Gastroesophageal sphincter (tissue), 4 donors: ENCODE data around the gene CTIF. TPM values are rescaled to one million over a fixed set of nuclear protein-coding genes. Genes with fewer than 3 reads are reported as not detected.
"Not testable (repeated sequence)": the region's sequence is repeated elsewhere in the genome, so short reads cannot be mapped to it uniquely, and the experiment has no call there.

ENCODE experiments used
- ATAC-seq: fragments of 150-250 bp; one replicate; pipeline ENCODE4 v1.9.1; 2016; ENCODE audit warnings: mild to moderate bottlenecking, moderate library complexity
- H3K27ac ChIP-seq, 4 donors: fragments of 200-600 bp; sonication (generic) in 3 of 4; 1 replicate in 3 of 4; 2 replicates in 1 of 4; pipeline ENCODE4 v1.5.1; 2016 to 2019
- H3K27me3 ChIP-seq: fragments of 200-600 bp; sonication (generic); one replicate; pipeline ENCODE4 v1.5.1; 2019
- H3K36me3 ChIP-seq, 2 donors: fragments of 200-600 bp; sonication (generic); one replicate each; pipeline ENCODE4 v1.5.1; 2019; ENCODE audit warnings: control low read depth in 1 of 2
- H3K4me1 ChIP-seq, 3 donors: fragments of 200-600 bp; sonication (generic); 1 replicate in 2 of 3; 2 replicates in 1 of 3; pipeline ENCODE4 v1.5.1; 2016 to 2019; ENCODE audit warnings: control low read depth in 2 of 3
- H3K4me3 ChIP-seq, 2 donors: fragments of 200-600 bp; sonication (generic); one replicate each; pipeline ENCODE4 v1.5.1; 2019; ENCODE audit warnings: mild to moderate bottlenecking in 1 of 2, moderate library complexity in 1 of 2
- H3K9me3 ChIP-seq, 3 donors: fragments of 200-600 bp; sonication (generic); one replicate each; pipeline ENCODE4 v1.5.1; 2017 to 2019; ENCODE audit warnings: control low read depth in 2 of 3
- EP300 ChIP-seq: sonication (generic); formaldehyde crosslinking; IDR thresholded peaks from one replicate; pipeline ENCODE4 v1.6.1; 2017; ENCODE audit warnings: antibody characterized with exemption, mild to moderate bottlenecking
- POLR2A ChIP-seq, 2 donors: fragments of 450-650 bp; IDR thresholded peaks; one replicate each; pipeline ENCODE4 v1.6.1; 2017; ENCODE audit warnings: antibody characterized with exemption in 2 of 2, mild to moderate bottlenecking in 2 of 2, moderate library complexity in 1 of 2
- POLR2AphosphoS5 ChIP-seq: sonication (generic); formaldehyde crosslinking; IDR thresholded peaks from one replicate; pipeline ENCODE4 v1.6.1; 2017; ENCODE audit warnings: antibody characterized with exemption
- WGBS, 2 donors: methylation state at CpG; one replicate each; pipeline ENCODE4 v1.1.5; 2018; ENCODE audit warnings: low coverage in 1 of 2; 5-methylcytosine and 5-hydroxymethylcytosine counted together
- total RNA-seq, 4 donors: library from RNA; depleted of rRNA; stranded (reverse); fragments of >200 nt; gene quantifications; one replicate each; pipeline ENCODE4 v1.1.0, GENCODE V29; 2016
- TF ChIP-seq, protein P1 (sequence below), 4 experiments: fragments of 200-600 bp in 2 of 4; fragments of 450-650 bp in 2 of 4; sonication (generic) in 1 of 4; IDR thresholded peaks; one replicate each; pipeline ENCODE4 v1.5.1; 2017 to 2019; ENCODE audit warnings: antibody characterized with exemption in 4 of 4, mild to moderate bottlenecking in 2 of 4, moderate library complexity in 2 of 4

Gene CTIF
- total RNA-seq, 4 donors from 2014 or later, result 31.4 to 124 (median 78.1) TPM

GRCh38 chr18:48649231-48649630 is 110.4 kb downstream of the CTIF start:
- Histone ChIP-seq H3K4me3 (no peak overlapping the region), H3K9me3 (no peaks in the 10 kb centered on the region), H3K4me1 (peaks cover 0 to 12% (median 0%) of the 10 kb centered on the region in 3 donors), H3K36me3 (no peaks in the 10 kb centered on the region), H3K27ac (no peak overlapping the region), H3K27me3 (no peaks in the 10 kb centered on the region)
- WGBS, 2 donors, result 60% methylated on average over 3 of the region's 7 CpGs; no CpG with 5 or more reads in 1 of the 2 donors
- ATAC-seq, result no peak
- no peak for TF ChIP-seq EP300

DNA sequence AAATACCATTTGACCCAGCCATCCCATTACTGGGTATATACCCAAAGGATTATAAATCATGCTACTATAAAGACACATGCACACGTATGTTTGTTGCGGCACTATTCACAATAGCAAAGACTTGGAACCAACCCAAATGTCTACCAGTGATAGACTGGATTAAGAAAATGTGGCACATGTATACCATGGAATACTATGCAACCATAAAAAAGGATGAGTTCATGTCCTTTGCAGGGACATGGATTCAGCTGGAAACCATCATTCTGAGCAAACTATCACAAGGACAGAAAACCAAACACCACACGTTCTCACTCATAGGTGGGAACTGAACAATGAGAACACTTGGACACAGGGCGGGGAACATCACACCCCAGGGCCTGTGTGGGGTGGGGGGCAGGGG is 115.8 kb downstream of the CTIF start:
- not testable (repeated sequence) for H3K36me3 ChIP-seq, H3K9me3 ChIP-seq, H3K27ac ChIP-seq, H3K4me3 ChIP-seq, H3K27me3 ChIP-seq, ATAC-seq
- peaks cover 0 to 16% (median 7%) of the 10 kb centered on the region in 3 donors for H3K4me1 ChIP-seq
- 95% methylated on average over 4 of the region's 4 CpGs; no CpG with 5 or more reads in 1 of the 2 donors for WGBS, 2 donors

DNA sequence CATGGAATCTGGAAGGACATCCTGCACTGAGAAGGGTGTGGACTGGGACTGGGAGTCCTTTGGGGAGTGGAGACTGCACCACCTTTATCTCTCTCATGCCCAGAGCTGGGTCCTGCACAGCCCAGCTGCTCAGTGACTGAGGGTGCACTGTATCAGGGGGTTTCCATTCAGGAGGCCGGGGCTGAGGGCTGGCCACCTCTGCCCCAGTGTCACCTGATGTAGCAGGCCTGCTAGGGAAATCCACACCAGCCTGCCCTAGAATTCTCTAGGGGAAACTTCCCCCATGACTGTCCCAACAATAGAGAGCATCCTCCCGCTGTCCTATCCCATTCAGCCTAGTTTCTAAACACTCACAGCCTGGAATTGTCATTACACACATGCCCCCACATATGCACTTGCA is 116.7 kb downstream of the CTIF start:
- no peaks in the 10 kb centered on the region for H3K9me3 ChIP-seq
- H3K4me1 ChIP-seq, result peaks cover 0 to 18% (median 7%) of the 10 kb centered on the region in 3 donors
- no peak overlapping the region for H3K4me3 ChIP-seq
- 80 to 90% methylated on average over 1 of the region's 2 CpGs for WGBS, 2 donors
- H3K36me3 ChIP-seq, result no peaks in the 10 kb centered on the region
- ATAC-seq, result no peak
- H3K27ac ChIP-seq, result no peak overlapping the region
- H3K27me3 ChIP-seq, result no peaks in the 10 kb centered on the region
- TF ChIP-seq EP300 (no peak), POLR2AphosphoS5 (no peak), POLR2A (IDR thresholded peaks at IDR 0.05) (no peak)
- TF ChIP-seq, protein P1, sequence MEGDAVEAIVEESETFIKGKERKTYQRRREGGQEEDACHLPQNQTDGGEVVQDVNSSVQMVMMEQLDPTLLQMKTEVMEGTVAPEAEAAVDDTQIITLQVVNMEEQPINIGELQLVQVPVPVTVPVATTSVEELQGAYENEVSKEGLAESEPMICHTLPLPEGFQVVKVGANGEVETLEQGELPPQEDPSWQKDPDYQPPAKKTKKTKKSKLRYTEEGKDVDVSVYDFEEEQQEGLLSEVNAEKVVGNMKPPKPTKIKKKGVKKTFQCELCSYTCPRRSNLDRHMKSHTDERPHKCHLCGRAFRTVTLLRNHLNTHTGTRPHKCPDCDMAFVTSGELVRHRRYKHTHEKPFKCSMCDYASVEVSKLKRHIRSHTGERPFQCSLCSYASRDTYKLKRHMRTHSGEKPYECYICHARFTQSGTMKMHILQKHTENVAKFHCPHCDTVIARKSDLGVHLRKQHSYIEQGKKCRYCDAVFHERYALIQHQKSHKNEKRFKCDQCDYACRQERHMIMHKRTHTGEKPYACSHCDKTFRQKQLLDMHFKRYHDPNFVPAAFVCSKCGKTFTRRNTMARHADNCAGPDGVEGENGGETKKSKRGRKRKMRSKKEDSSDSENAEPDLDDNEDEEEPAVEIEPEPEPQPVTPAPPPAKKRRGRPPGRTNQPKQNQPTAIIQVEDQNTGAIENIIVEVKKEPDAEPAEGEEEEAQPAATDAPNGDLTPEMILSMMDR (IDR thresholded peaks at IDR 0.05), result no peak

- Histone ChIP-seq H3K4me3 (no peak overlapping the region), H3K27ac (peak overlapping the region in 1 of 4 donors; percentile 6), H3K4me1 (peaks cover 0 to 25% (median 7%) of the 10 kb centered on the region in 3 donors), H3K36me3 (no peaks in the 10 kb centered on the region), H3K9me3 (no peaks in the 10 kb centered on the region), H3K27me3 (no peaks in the 10 kb centered on the region)
- WGBS, 2 donors, result 65 to 78% methylated on average over 1 to 2 of the region's 2 CpGs
- ATAC-seq, result no peak
- TF ChIP-seq POLR2AphosphoS5, result no peak
Observed at GRCh38 chr18:48656176-48656575, 117.3 kb downstream of the CTIF start.

DNA sequence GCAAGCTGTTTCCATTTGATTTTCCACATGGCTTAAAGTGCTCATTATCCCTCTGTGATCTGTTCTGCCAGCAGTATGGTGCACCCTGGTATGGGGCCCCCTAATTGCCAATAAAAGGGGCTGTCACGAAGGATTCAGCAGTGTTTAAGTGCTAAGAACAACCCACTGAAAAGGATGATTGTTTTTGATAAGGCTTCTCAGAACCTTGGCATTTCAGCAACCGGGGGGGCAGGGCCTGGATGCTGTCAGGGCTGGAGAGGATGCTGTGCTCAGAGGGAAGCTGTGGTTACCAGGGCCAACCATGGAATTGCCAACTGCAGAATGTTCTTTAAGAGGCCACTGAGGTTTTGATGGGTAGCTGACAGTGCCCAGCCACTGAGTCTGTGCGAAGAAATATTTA is 117.8 kb downstream of the CTIF start:
- Histone ChIP-seq H3K9me3 (no peaks in the 10 kb centered on the region), H3K27ac (peak overlapping the region in 1 of 4 donors; percentile 6), H3K36me3 (no peaks in the 10 kb centered on the region), H3K4me3 (no peak overlapping the region), H3K27me3 (no peaks in the 10 kb centered on the region), H3K4me1 (peaks cover 0 to 29% (median 7%) of the 10 kb centered on the region in 3 donors)
- 83% methylated on average over 3 of the region's 3 CpGs; no CpG with 5 or more reads in 1 of the 2 donors for WGBS, 2 donors
- no peak for TF ChIP-seq EP300
- TF ChIP-seq, protein P1 (IDR thresholded peaks at IDR 0.05), result no peak
- TF ChIP-seq POLR2AphosphoS5, result no peak
- TF ChIP-seq POLR2A (IDR thresholded peaks at IDR 0.05), result no peak
- ATAC-seq, result no peak

GRCh38 chr18:48657447-48658120 is 118.8 kb downstream of the CTIF start:
- peak; percentile 57 for ATAC-seq
- TF ChIP-seq POLR2AphosphoS5, result no peak
- no peak for TF ChIP-seq POLR2A (IDR thresholded peaks at IDR 0.05)
- no peak for TF ChIP-seq EP300
- TF ChIP-seq, protein P1 (IDR thresholded peaks at IDR 0.05), result no peak
- WGBS, 2 donors, result 55 to 76% methylated on average over 3 to 5 of the region's 9 CpGs
- Histone ChIP-seq H3K36me3 (no peaks in the 10 kb centered on the region), H3K4me3 (no peak overlapping the region), H3K4me1 (peaks cover 0 to 39% (median 7%) of the 10 kb centered on the region in 3 donors), H3K27ac (peak overlapping the region in 1 of 4 donors; percentile 39), H3K27me3 (no peaks in the 10 kb centered on the region), H3K9me3 (no peaks in the 10 kb centered on the region)
